HepG2 (cell line): ENCODE results near the gene PROCR. TPM values are rescaled to one million over a fixed set of nuclear protein-coding genes. Genes with fewer than 3 reads are reported as not detected.
A peak's percentile ranks its signal among the peaks of the same experiment; 100 is the strongest.

Source experiments
- ATF7 ChIP-seq, 2 experiments: fragments of 450-650 bp in 1 of 2; sonication (generic) in 1 of 2; formaldehyde crosslinking in 1 of 2; IDR thresholded peaks; 2 replicates each; pipeline versions ENCODE4 v1.4.0 to v1.6.1; 2016 to 2020; ENCODE audit warnings: antibody characterized with exemption in 1 of 2, mild to moderate bottlenecking in 1 of 2, missing genetic modification reagents in 1 of 2
- CREM ChIP-seq, 2 experiments: sonication (generic) in 1 of 2; formaldehyde crosslinking in 1 of 2; IDR thresholded peaks; 2 replicates each; pipeline versions ENCODE4 v1.4.0 to v1.6.1; 2016 to 2020; ENCODE audit warnings: antibody characterized with exemption in 1 of 2, mild to moderate bottlenecking in 1 of 2, missing genetic modification reagents in 1 of 2
- EP300 ChIP-seq, 3 experiments: sonication (generic) in 1 of 3; formaldehyde crosslinking in 1 of 3; IDR thresholded peaks; 2 replicates each; pipeline versions ENCODE4 v1.5.1 to v1.6.1; 2011 to 2020; ENCODE audit warnings: low read depth in 2 of 3, low read length in 2 of 3, borderline replicate concordance in 1 of 3, improper control_type of control experiment in 1 of 3, mild to moderate bottlenecking in 1 of 3, missing genetic modification reagents in 1 of 3, moderate library complexity in 1 of 3
- FOXJ3 ChIP-seq: sonication (generic); formaldehyde crosslinking; IDR thresholded peaks from 2 replicates; pipeline ENCODE4 v1.4.0; 2020; ENCODE audit warnings: missing genetic modification reagents, mild to moderate bottlenecking, borderline replicate concordance
- HIVEP1 ChIP-seq: sonication (generic); formaldehyde crosslinking; IDR thresholded peaks from 2 replicates; pipeline ENCODE4 v1.4.0; 2020; ENCODE audit warnings: mild to moderate bottlenecking, missing genetic modification reagents
- MIER3 ChIP-seq: IDR thresholded peaks from 2 replicates; pipeline ENCODE4 v1.6.1; 2016; ENCODE audit warnings: missing compliant biosample characterization, borderline replicate concordance
- NFIB ChIP-seq: sonication (generic); formaldehyde crosslinking; IDR thresholded peaks from 2 replicates; pipeline ENCODE4 v1.9.0; 2021; ENCODE audit warnings: missing genetic modification reagents, mild to moderate bottlenecking, borderline replicate concordance
- NRL ChIP-seq: sonication (generic); formaldehyde crosslinking; IDR thresholded peaks from 2 replicates; pipeline ENCODE4 v1.5.0; 2020; ENCODE audit warnings: missing genetic modification reagents, mild to moderate bottlenecking, moderate library complexity, borderline replicate concordance
- PAF1 ChIP-seq: IDR thresholded peaks from 2 replicates; pipeline ENCODE4 v1.6.1; 2016; ENCODE audit warnings: missing genetic modification reagents, missing compliant biosample characterization
- PLRG1 ChIP-seq: fragments of 450-650 bp; conservative IDR thresholded peaks from 2 replicates; pipeline ENCODE4 v1.6.1; 2016
- POLR2A ChIP-seq, 2 experiments: IDR thresholded peaks; 2 replicates each; pipeline ENCODE4 v1.6.1; 2011; ENCODE audit warnings: low read depth in 2 of 2, low read length in 2 of 2, mild to moderate bottlenecking in 1 of 2, moderate library complexity in 1 of 2; ENCODE audit not compliant: insufficient read depth in 1 of 2
- SP140L ChIP-seq: sonication (generic); formaldehyde crosslinking; IDR thresholded peaks from 2 replicates; pipeline ENCODE4 v1.4.0; 2020; ENCODE audit warnings: missing genetic modification reagents, borderline replicate concordance
- TCF7 ChIP-seq: sonication (generic); IDR thresholded peaks from 2 replicates; pipeline ENCODE4 v1.6.1; 2016; ENCODE audit warnings: antibody characterized with exemption, low read depth
- ZNF101 ChIP-seq: sonication (generic); formaldehyde crosslinking; IDR thresholded peaks from 2 replicates; pipeline ENCODE4 v1.4.0; 2020; ENCODE audit warnings: mild to moderate bottlenecking, low read depth, missing genetic modification reagents, borderline replicate concordance
- ZNF510 ChIP-seq: sonication (generic); formaldehyde crosslinking; IDR thresholded peaks from 2 replicates; pipeline ENCODE4 v1.4.0; 2020; ENCODE audit warnings: low read depth, mild to moderate bottlenecking, missing genetic modification reagents
- ZNF547 ChIP-seq: sonication (generic); formaldehyde crosslinking; IDR thresholded peaks from 2 replicates; pipeline ENCODE4 v1.5.1; 2020; ENCODE audit warnings: mild to moderate bottlenecking, missing genetic modification reagents
- ZNF777 ChIP-seq: sonication (generic); formaldehyde crosslinking; IDR thresholded peaks from 2 replicates; pipeline ENCODE4 v1.4.0; 2020; ENCODE audit warnings: missing genetic modification reagents
- ZNF784 ChIP-seq: sonication (generic); formaldehyde crosslinking; IDR thresholded peaks from 2 replicates; pipeline ENCODE4 v1.5.1; 2020; ENCODE audit warnings: missing genetic modification reagents, mild to moderate bottlenecking, borderline replicate concordance
- polyA plus RNA-seq, 8 experiments: library from polyadenylated mRNA; depleted of rRNA in 3 of 8; stranded (reverse) in 7 of 8; unstranded in 1 of 8; fragments of >200 nt; fragmentation: Illumina TruSeq in 4 of 8; extraction: Trizol in 4 of 8; gene quantifications; 2 replicates each; pipeline versions ENCODE4 v1.2.1 to v1.2.3, GENCODE V29; 2011 to 2016; ENCODE audit warnings: low read depth in 4 of 8, missing spikeins in 1 of 8, mixed read lengths in 1 of 8; ENCODE audit not compliant: insufficient read depth in 1 of 8
- total RNA-seq, 5 experiments: library from RNA; depleted of rRNA; stranded (reverse); fragments of >200 nt; fragmentation: Illumina TruSeq; extraction: Trizol; gene quantifications; 2 replicates each; pipeline ENCODE4 v1.2.3, GENCODE V29; 2016; ENCODE audit warnings: low read depth in 1 of 5
- TF ChIP-seq, protein P1 (sequence below): IDR thresholded peaks from 2 replicates; pipeline ENCODE4 v1.6.1; 2016; ENCODE audit warnings: low read depth, missing genetic modification reagents, missing compliant biosample characterization
- TF ChIP-seq, protein P2 (sequence below): sonication (generic); formaldehyde crosslinking; IDR thresholded peaks from 2 replicates; pipeline ENCODE4 v1.4.0; 2020; ENCODE audit warnings: mild to moderate bottlenecking, missing genetic modification reagents
- TF ChIP-seq, protein P3 (sequence below): sonication (generic); formaldehyde crosslinking; IDR thresholded peaks from 2 replicates; pipeline ENCODE4 v1.4.0; 2020; ENCODE audit warnings: mild to moderate bottlenecking, low read depth, missing genetic modification reagents

PROCR gene
- total and polyA plus RNA-seq, 2 of the 13 experiments (the other 11 are each of a cell fraction or from before 2014, with no cell fraction given): 1.4 to 1.7 TPM

GRCh38 chr20:35129647-35130069 is 42.2 kb upstream of the PROCR start (continued):
- TF ChIP-seq PAF1 (CRISPR knock-in tag) (no peak), NFIB (no peak), EP300 (IDR thresholded peaks at IDR 0.05; ENCODE audit: low read depth in 2 of 2, low read length in 2 of 2) (peak in 1 of 2 experiments; percentile 64; a peak in 2 of 4 replicates), EP300 (CRISPR knock-in tag; IDR thresholded peaks at IDR 0.05; ENCODE audit: borderline replicate concordance) (peak; percentile 37; the same call in 1 of the 2 replicates), ZNF784 (CRISPR knock-in tag) (no peak), ZNF101 (no peak), MIER3 (CRISPR knock-in tag) (no peak), TCF7 (no peak), ZNF777 (CRISPR knock-in tag) (no peak), POLR2A (IDR thresholded peaks at IDR 0.05; ENCODE audit: insufficient read depth in 1 of 2, low read depth in 2 of 2, low read length in 2 of 2) (no peak), ZNF510 (CRISPR knock-in tag) (no peak), ZNF547 (no peak), PLRG1 (no peak), SP140L (CRISPR knock-in tag) (no peak), ATF7 (IDR thresholded peaks at IDR 0.05) (peak; percentile 72), ATF7 (CRISPR knock-in tag; IDR thresholded peaks at IDR 0.05) (no peak), NRL (no peak), CREM (IDR thresholded peaks at IDR 0.05) (no peak), CREM (CRISPR knock-in tag; IDR thresholded peaks at IDR 0.05) (no peak), FOXJ3 (CRISPR knock-in tag) (no peak), HIVEP1 (CRISPR knock-in tag) (no peak)
- TF ChIP-seq, protein P1, sequence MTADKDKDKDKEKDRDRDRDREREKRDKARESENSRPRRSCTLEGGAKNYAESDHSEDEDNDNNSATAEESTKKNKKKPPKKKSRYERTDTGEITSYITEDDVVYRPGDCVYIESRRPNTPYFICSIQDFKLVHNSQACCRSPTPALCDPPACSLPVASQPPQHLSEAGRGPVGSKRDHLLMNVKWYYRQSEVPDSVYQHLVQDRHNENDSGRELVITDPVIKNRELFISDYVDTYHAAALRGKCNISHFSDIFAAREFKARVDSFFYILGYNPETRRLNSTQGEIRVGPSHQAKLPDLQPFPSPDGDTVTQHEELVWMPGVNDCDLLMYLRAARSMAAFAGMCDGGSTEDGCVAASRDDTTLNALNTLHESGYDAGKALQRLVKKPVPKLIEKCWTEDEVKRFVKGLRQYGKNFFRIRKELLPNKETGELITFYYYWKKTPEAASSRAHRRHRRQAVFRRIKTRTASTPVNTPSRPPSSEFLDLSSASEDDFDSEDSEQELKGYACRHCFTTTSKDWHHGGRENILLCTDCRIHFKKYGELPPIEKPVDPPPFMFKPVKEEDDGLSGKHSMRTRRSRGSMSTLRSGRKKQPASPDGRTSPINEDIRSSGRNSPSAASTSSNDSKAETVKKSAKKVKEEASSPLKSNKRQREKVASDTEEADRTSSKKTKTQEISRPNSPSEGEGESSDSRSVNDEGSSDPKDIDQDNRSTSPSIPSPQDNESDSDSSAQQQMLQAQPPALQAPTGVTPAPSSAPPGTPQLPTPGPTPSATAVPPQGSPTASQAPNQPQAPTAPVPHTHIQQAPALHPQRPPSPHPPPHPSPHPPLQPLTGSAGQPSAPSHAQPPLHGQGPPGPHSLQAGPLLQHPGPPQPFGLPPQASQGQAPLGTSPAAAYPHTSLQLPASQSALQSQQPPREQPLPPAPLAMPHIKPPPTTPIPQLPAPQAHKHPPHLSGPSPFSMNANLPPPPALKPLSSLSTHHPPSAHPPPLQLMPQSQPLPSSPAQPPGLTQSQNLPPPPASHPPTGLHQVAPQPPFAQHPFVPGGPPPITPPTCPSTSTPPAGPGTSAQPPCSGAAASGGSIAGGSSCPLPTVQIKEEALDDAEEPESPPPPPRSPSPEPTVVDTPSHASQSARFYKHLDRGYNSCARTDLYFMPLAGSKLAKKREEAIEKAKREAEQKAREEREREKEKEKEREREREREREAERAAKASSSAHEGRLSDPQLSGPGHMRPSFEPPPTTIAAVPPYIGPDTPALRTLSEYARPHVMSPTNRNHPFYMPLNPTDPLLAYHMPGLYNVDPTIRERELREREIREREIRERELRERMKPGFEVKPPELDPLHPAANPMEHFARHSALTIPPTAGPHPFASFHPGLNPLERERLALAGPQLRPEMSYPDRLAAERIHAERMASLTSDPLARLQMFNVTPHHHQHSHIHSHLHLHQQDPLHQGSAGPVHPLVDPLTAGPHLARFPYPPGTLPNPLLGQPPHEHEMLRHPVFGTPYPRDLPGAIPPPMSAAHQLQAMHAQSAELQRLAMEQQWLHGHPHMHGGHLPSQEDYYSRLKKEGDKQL (CRISPR knock-in tag): no peak; the same call in 1 of the 2 replicates
- TF ChIP-seq, protein P2, sequence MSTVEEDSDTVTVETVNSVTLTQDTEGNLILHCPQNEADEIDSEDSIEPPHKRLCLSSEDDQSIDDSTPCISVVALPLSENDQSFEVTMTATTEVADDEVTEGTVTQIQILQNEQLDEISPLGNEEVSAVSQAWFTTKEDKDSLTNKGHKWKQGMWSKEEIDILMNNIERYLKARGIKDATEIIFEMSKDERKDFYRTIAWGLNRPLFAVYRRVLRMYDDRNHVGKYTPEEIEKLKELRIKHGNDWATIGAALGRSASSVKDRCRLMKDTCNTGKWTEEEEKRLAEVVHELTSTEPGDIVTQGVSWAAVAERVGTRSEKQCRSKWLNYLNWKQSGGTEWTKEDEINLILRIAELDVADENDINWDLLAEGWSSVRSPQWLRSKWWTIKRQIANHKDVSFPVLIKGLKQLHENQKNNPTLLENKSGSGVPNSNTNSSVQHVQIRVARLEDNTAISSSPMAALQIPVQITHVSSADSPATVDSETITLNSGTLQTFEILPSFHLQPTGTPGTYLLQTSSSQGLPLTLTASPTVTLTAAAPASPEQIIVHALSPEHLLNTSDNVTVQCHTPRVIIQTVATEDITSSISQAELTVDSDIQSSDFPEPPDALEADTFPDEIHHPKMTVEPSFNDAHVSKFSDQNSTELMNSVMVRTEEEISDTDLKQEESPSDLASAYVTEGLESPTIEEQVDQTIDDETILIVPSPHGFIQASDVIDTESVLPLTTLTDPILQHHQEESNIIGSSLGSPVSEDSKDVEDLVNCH: no peak
- TF ChIP-seq, protein P3, sequence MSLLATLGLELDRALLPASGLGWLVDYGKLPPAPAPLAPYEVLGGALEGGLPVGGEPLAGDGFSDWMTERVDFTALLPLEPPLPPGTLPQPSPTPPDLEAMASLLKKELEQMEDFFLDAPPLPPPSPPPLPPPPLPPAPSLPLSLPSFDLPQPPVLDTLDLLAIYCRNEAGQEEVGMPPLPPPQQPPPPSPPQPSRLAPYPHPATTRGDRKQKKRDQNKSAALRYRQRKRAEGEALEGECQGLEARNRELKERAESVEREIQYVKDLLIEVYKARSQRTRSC (CRISPR knock-in tag): no peak
